NCI-H526 treated with DMSO at 0.1 percent for 48 hours (cell line): ENCODE results near the gene SCYGR1.

Experiments used
- DNase-seq: peaks from one replicate; lab custom pipeline; 2025; lab: John Stamatoyannopoulos, UW

SCYGR1 gene

GRCh38 chr2:227370791-227371312 is 16.9 kb downstream of the SCYGR1 start:
- no peak for DNase-seq

GRCh38 chr2:227370092-227370491 is 17.7 kb downstream of the SCYGR1 start:
- DNase-seq = no peak

GRCh38 chr2:227368574-227368973 is 19.2 kb downstream of the SCYGR1 start:
- no peak for DNase-seq

- DNase-seq = no peak
Measured at GRCh38 chr2:227367427-227367795, 20.3 kb downstream of the SCYGR1 start.

GRCh38 chr2:227366769-227367426 is 20.9 kb downstream of the SCYGR1 start:
- no peak for DNase-seq

GRCh38 chr2:227365833-227366232 is 21.9 kb downstream of the SCYGR1 start:
- DNase-seq = no peak

- DNase-seq = peak; percentile 41
Measured at GRCh38 chr2:227364585-227365263, 23.0 kb downstream of the SCYGR1 start.

GRCh38 chr2:227363756-227364155 is 24.0 kb downstream of the SCYGR1 start:
- no peak for DNase-seq

GRCh38 chr2:227360351-227360750 is 27.4 kb downstream of the SCYGR1 start:
- no peak for DNase-seq

GRCh38 chr2:227351639-227352038 is 36.1 kb downstream of the SCYGR1 start:
- no peak for DNase-seq

- no peak for DNase-seq
Measured at GRCh38 chr2:227349989-227350612, 37.6 kb downstream of the SCYGR1 start.

- no peak for DNase-seq
Measured at GRCh38 chr2:227348324-227348723, 39.4 kb downstream of the SCYGR1 start.

GRCh38 chr2:227347117-227347516 is 40.6 kb downstream of the SCYGR1 start:
- DNase-seq = no peak

GRCh38 chr2:227344231-227344630 is 43.5 kb downstream of the SCYGR1 start:
- DNase-seq = no peak

GRCh38 chr2:227341553-227341952 is 46.2 kb downstream of the SCYGR1 start:
- DNase-seq = no peak

GRCh38 chr2:227340106-227340505 is 47.6 kb downstream of the SCYGR1 start:
- DNase-seq = no peak

GRCh38 chr2:227339098-227339599 is 48.6 kb downstream of the SCYGR1 start:
- DNase-seq = no peak
